Neural progenitor cell (in vitro differentiated cells): Measurements from ENCODE around the gene KLC1.

Experiments
- CTCF ChIP-seq: fragments of 200-600 bp; sonication (generic); IDR thresholded peaks from 2 replicates; pipeline ENCODE4 v1.5.1; 2017; ENCODE audit warnings: antibody characterized with exemption, mild to moderate bottlenecking
- EZH2 ChIP-seq: fragments of 200-600 bp; sonication (generic); IDR thresholded peaks from 2 replicates; pipeline ENCODE4 v1.6.1; 2017; ENCODE audit warnings: antibody characterized with exemption, mild to moderate bottlenecking, moderate library complexity

DNA sequence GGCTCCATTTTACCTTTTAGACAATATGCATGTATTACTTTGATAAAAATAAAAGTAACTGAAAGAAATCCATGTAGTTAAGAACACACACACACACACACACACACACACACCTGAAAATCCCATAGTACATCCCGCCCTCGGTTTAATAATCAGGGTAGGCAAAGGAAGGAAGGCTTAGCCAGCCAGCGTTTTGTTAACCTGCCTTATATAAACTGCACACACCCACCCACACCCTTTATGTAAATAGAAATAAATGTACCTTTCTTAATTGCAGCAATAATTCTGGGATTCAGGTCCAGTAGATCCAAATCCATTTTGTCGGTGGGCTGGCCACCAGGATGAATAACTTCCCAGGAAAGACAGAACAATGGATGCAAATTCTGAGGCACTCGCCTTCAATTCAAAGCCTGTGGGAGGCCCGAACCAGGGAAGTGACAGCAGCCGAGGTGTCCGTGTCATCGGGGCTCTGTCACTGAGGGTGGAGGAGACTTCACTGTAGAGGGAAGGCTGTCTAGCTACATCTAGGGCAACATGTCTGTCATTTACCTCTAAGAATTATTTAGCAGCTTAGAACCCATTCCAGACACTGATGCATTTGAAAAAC lies 81.9 kb downstream of the KLC1 start:
- TF ChIP-seq EZH2 (no peak), CTCF (no peak)
